ENCODE results near the gene B3GNT8. TPM values are rescaled to one million over a fixed set of nuclear protein-coding genes. Genes with fewer than 3 reads are reported as not detected.

B3GNT8 gene
- total RNA-seq, 1 donor from 2014 or later = 0.35 TPM

DNA sequence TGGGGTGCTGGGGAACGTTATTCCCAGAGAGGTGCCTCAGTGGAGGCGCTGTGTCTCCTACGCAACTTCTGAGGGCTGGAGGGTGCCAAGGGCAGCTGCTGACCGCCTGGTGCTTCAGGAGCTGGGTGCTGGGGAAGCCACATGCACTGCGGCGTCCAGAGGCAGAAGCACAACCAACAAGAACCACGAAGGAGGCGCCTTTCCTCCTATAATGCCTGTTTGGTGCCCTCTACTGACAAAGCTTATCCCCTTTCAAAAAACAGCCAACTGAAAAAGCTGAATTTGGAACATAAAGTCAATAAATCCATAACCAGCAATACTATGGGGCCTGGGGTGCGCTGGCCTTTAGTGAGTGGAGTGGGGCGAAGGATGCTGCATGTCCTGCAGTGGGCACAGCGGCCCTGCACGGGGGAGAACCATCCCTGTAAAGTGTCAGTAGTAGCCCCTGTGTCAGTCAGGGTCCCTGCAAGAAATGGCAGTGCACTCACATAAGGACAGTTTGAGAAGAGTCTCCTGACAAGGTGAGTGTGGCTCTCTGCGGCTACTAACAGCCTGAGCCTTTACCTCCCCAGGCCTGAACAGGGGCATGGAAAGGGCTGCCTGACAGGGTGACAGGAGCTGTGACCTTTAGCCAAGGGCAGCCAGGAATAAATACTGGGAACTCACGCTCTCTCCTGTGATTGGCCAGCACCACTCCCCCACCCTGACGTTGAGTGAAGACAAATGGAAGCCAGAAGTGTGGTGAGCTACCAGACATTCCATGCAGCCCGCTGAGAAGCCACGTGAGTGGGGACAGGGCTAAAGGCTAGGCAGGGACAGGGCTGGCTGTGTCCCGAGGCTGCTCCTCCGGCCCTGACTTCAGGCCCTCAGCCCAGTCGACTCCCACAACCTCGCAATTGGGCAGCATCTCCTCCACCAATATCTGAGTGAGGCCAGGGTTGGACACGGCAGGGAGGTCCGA is 4.5 kb upstream of the B3GNT8 start:
- TF ChIP-seq, protein P1, sequence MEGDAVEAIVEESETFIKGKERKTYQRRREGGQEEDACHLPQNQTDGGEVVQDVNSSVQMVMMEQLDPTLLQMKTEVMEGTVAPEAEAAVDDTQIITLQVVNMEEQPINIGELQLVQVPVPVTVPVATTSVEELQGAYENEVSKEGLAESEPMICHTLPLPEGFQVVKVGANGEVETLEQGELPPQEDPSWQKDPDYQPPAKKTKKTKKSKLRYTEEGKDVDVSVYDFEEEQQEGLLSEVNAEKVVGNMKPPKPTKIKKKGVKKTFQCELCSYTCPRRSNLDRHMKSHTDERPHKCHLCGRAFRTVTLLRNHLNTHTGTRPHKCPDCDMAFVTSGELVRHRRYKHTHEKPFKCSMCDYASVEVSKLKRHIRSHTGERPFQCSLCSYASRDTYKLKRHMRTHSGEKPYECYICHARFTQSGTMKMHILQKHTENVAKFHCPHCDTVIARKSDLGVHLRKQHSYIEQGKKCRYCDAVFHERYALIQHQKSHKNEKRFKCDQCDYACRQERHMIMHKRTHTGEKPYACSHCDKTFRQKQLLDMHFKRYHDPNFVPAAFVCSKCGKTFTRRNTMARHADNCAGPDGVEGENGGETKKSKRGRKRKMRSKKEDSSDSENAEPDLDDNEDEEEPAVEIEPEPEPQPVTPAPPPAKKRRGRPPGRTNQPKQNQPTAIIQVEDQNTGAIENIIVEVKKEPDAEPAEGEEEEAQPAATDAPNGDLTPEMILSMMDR (IDR thresholded peaks at IDR 0.05) = peak; percentile 35
- no peak for DNase-seq (ENCODE audit: extremely low spot score, unreplicated experiment)
- no peaks in the 10 kb centered on the region for H3K27me3 Mint-ChIP-seq (ENCODE audit: unreplicated experiment)
- no peak overlapping the region for H3K4me3 Mint-ChIP-seq (ENCODE audit: unreplicated experiment)
- H3K27ac Mint-ChIP-seq (ENCODE audit: unreplicated experiment) = no peak overlapping the region
- no peaks in the 10 kb centered on the region for H3K9me3 Mint-ChIP-seq (ENCODE audit: unreplicated experiment)
- peaks cover 9% of the 10 kb centered on the region for H3K4me1 Mint-ChIP-seq (ENCODE audit: unreplicated experiment)
- H3K36me3 Mint-ChIP-seq (ENCODE audit: unreplicated experiment) = peaks cover 4% of the 10 kb centered on the region

DNA sequence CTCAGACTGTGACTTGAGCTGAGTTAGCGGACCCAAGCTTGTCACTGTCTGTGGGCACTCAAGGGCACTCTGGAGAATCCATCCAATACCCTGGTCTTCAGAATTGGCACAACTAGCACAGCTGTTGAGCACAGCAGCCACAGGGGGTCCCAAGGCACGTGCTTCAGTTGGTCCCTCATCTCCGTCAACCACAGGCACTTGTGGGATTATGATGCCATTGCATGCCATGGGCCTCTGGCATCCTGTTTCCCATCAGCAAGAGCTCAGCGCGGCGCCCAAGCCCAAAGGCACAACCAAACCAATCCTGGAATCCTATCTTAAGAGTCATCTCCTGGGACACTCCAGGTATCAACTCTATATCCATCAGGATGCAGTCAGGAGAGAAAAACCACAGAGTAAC is 3.7 kb upstream of the B3GNT8 start:
- H3K4me3 Mint-ChIP-seq (ENCODE audit: unreplicated experiment) = no peak overlapping the region
- H3K36me3 Mint-ChIP-seq (ENCODE audit: unreplicated experiment) = no peaks in the 10 kb centered on the region
- TF ChIP-seq, protein P1 (IDR thresholded peaks at IDR 0.05) = no peak
- no peaks in the 10 kb centered on the region for H3K27me3 Mint-ChIP-seq (ENCODE audit: unreplicated experiment)
- H3K9me3 Mint-ChIP-seq (ENCODE audit: unreplicated experiment) = no peaks in the 10 kb centered on the region
- no peak overlapping the region for H3K27ac Mint-ChIP-seq (ENCODE audit: unreplicated experiment)
- DNase-seq (ENCODE audit: extremely low spot score, unreplicated experiment) = no peak
- peaks cover 11% of the 10 kb centered on the region for H3K4me1 Mint-ChIP-seq (ENCODE audit: unreplicated experiment)

DNA sequence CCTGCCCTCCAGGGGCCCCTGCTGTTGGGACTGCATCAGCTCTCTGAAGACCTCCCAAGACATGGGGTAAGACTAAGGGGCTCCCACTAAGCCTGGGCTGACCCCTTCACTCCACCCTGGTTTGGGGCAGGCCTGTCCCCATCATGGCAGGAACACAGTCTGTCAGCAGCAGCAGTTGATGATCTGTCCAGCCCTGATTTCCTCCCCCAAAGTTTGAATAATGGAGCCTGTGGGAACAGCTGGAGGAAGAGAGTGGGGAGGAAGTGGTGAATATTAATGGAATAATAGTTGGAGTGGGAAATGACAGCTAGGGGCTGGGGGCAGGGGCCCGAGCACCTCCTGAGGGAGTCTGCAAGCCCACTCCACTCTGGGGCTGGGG is 1.3 kb upstream of the B3GNT8 start:
- TF ChIP-seq, protein P1 (IDR thresholded peaks at IDR 0.05) = no peak
- no peak overlapping the region for H3K4me3 Mint-ChIP-seq (ENCODE audit: unreplicated experiment)
- H3K4me1 Mint-ChIP-seq (ENCODE audit: unreplicated experiment) = peaks cover 13% of the 10 kb centered on the region
- no peaks in the 10 kb centered on the region for H3K27me3 Mint-ChIP-seq (ENCODE audit: unreplicated experiment)
- H3K9me3 Mint-ChIP-seq (ENCODE audit: unreplicated experiment) = no peaks in the 10 kb centered on the region
- DNase-seq (ENCODE audit: extremely low spot score, unreplicated experiment) = no peak
- H3K36me3 Mint-ChIP-seq (ENCODE audit: unreplicated experiment) = no peaks in the 10 kb centered on the region
- H3K27ac Mint-ChIP-seq (ENCODE audit: unreplicated experiment) = no peak overlapping the region

DNA sequence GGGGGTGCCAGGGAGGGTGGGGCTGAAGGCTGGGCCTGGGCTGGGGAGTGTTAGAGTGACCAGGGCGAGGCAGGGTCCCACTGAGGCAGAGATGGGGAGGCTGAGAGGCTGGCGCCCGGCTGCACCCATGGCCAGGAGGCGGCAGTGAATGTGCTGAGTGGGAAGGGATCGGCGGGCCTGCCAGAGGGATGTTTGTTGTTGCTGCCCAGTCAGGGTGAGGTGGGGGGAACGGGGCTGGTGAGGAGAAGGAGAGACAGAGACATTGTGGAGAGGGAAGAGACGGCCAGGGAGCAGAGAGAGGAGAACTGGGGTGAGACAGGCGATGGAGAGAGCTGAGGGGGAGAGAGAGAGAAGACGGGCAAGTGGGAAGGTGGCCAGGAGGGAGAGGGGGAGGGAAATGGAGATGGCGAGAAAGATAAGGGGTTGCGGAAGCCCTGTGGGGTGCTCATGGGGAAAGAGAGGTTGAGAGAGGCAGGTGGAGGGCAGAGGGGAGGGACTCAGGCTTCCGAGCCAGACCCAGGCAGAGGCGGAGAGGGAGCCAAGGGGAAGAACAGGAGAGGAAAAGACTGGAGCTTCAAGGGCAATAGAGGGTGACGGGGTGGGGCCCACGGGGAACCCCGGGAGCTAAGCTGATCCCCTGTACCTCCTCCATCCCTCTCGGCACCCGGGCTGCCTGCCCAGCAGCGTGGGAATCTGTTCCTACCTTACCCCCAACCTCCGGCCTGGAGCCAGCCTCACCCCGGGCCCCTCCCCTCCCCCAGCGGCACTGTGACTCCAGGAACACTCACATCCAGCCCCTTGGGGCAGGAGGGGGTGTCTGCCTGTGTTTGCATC is 690 bp upstream of the B3GNT8 start:
- DNase-seq (ENCODE audit: extremely low spot score, unreplicated experiment) = no peak
- Mint-ChIP-seq H3K4me3 (ENCODE audit: unreplicated experiment) (no peak overlapping the region), H3K9me3 (ENCODE audit: unreplicated experiment) (no peaks in the 10 kb centered on the region), H3K36me3 (ENCODE audit: unreplicated experiment) (no peaks in the 10 kb centered on the region), H3K4me1 (ENCODE audit: unreplicated experiment) (peaks cover 13% of the 10 kb centered on the region), H3K27ac (ENCODE audit: unreplicated experiment) (no peak overlapping the region), H3K27me3 (ENCODE audit: unreplicated experiment) (no peaks in the 10 kb centered on the region)
- TF ChIP-seq, protein P1 (IDR thresholded peaks at IDR 0.05) = no peak

All from osteocyte (in vitro differentiated cells).